HCT116 (cell line): ENCODE data around the gene CHST9. TPM values are rescaled to one million over a fixed set of nuclear protein-coding genes. Genes with fewer than 3 reads are reported as not detected.

ENCODE experiments used
- ATAC-seq: fragments of 200-7000 bp; cut with Tn5 transposase; 2 replicates; pipeline ENCODE4 v1.9.1; 2020; ENCODE audit warnings: mild to moderate bottlenecking, moderate library complexity
- BruUV-seq: library from RNA; stranded (reverse); fragments of 400-500 nt; replicated peaks from 2 replicates; lab custom pipeline; 2021; lab: Mats Ljungman, UMichigan
- CTCF ChIA-PET: fragments of 300-600 bp; sonication (Branson Sonifier 250); formaldehyde crosslinking; loops from one replicate; lab custom pipeline; 2021; ENCODE audit warnings: antibody characterized with exemption; lab: Charles Lee
- POLR2A ChIA-PET: fragments of 300-600, 350-600 bp; sonication (Branson Sonifier 250); formaldehyde crosslinking; loops from one replicate; lab custom pipeline; 2021; ENCODE audit warnings: antibody characterized with exemption; lab: Charles Lee
- RAD21 ChIA-PET, 2 experiments: fragments of 300-600 bp; sonication (Branson Sonifier 250); formaldehyde crosslinking; loops; one replicate each; lab custom pipeline; 2023; ENCODE audit warnings: low total read pairs in 2 of 2; ENCODE audit not compliant: uncharacterized antibody in 2 of 2, unreplicated experiment in 2 of 2, low non-redundant PET in 1 of 2; lab: Charles Lee
- DNase-seq: peaks from one replicate; pipeline ENCODE4 v3.0.0-alpha.2; 2010; ENCODE audit warnings: low read depth, low spot score
- H2AFZ ChIP-seq: fragments of 200-600 bp; shearing (Covaris generic), sonication (generic); 2 replicates; pipeline ENCODE4 v1.6.1; 2017; ENCODE audit warnings: low read depth, mixed run types, mixed read lengths, antibody characterized with exemption, low read length; ENCODE audit not compliant: poor library complexity, severe bottlenecking
- H3K27ac ChIP-seq: 2 replicates; pipeline ENCODE4 v1.5.1; 2012; ENCODE audit warnings: low read depth, low read length
- H3K27me3 ChIP-seq: fragments of 200-600 bp; sonication (generic); 2 replicates; pipeline ENCODE4 v1.6.1; 2016; ENCODE audit warnings: mixed run types, low read length, mixed read lengths; ENCODE audit not compliant: insufficient read depth
- H3K36me3 ChIP-seq, 2 experiments: fragments of 200-500 bp in 1 of 2; fragments of 200-600 bp in 1 of 2; sonication (Bioruptor generic) in 1 of 2; sonication (generic) in 1 of 2; 2 replicates each; pipeline versions ENCODE4 v1.5.1 to v1.6.1; 2014 to 2016; ENCODE audit warnings: low read length in 2 of 2, inconsistent platforms in 1 of 2, mixed read lengths in 1 of 2, mixed run types in 1 of 2; ENCODE audit not compliant: insufficient read depth in 2 of 2, control insufficient read depth in 1 of 2
- H3K4me1 ChIP-seq, 2 experiments: fragments of 200-600 bp in 1 of 2; sonication (generic) in 1 of 2; 2 replicates each; pipeline versions ENCODE4 v1.5.1 to v1.6.1; 2012 to 2017; ENCODE audit warnings: low read length in 2 of 2, inconsistent platforms in 1 of 2, mild to moderate bottlenecking in 1 of 2, mixed read lengths in 1 of 2, mixed run types in 1 of 2, moderate library complexity in 1 of 2; ENCODE audit not compliant: insufficient read depth in 2 of 2, control insufficient read depth in 1 of 2
- H3K4me2 ChIP-seq: fragments of 200-600 bp; sonication (generic); 2 replicates; pipeline ENCODE4 v1.6.1; 2017; ENCODE audit warnings: mixed run types, low read length, mixed read lengths
- H3K4me3 ChIP-seq, 2 experiments: fragments of 200-600 bp in 1 of 2; sonication (generic) in 1 of 2; replicated peaks in 1 of 2; 2 replicates each; pipeline ENCODE4 v1.5.1; 2011 to 2016; ENCODE audit warnings: low read length in 2 of 2, control low read depth in 1 of 2, low read depth in 1 of 2, mild to moderate bottlenecking in 1 of 2, mixed read lengths in 1 of 2, mixed run types in 1 of 2
- H3K79me2 ChIP-seq: fragments of 200-600 bp; sonication (generic); 2 replicates; pipeline ENCODE4 v1.6.1; 2017; ENCODE audit warnings: mild to moderate bottlenecking, mixed run types, low read length, moderate library complexity, mixed read lengths; ENCODE audit not compliant: insufficient read depth
- H3K9ac ChIP-seq: fragments of 200-600 bp; sonication (generic); 2 replicates; pipeline ENCODE4 v1.6.1; 2016; ENCODE audit warnings: low read length, mixed read lengths
- H3K9me2 ChIP-seq: fragments of 200-600 bp; sonication (generic), shearing (Covaris generic); 2 replicates; pipeline ENCODE4 v1.6.1; 2017; ENCODE audit warnings: mixed run types, mild to moderate bottlenecking, moderate library complexity; ENCODE audit not compliant: insufficient read depth
- H3K9me3 ChIP-seq, 2 experiments: fragments of 200-500 bp in 1 of 2; fragments of 200-600 bp in 1 of 2; sonication (Bioruptor generic) in 1 of 2; sonication (generic) in 1 of 2; 2 replicates each; pipeline ENCODE4 v1.6.1; 2014 to 2017; ENCODE audit warnings: low read length in 2 of 2, mixed read lengths in 2 of 2, inconsistent platforms in 1 of 2, low read depth in 1 of 2, mild to moderate bottlenecking in 1 of 2, mixed run types in 1 of 2, moderate library complexity in 1 of 2; ENCODE audit not compliant: control insufficient read depth in 1 of 2, insufficient read depth in 1 of 2
- H4K20me1 ChIP-seq: fragments of 200-600 bp; sonication (generic), shearing (Covaris generic); 2 replicates; pipeline ENCODE4 v1.6.1; 2017; ENCODE audit warnings: mixed run types, mild to moderate bottlenecking, moderate library complexity; ENCODE audit not compliant: insufficient read depth
- EGR1 ChIP-seq: IDR thresholded peaks from 2 replicates; pipeline ENCODE4 v1.6.1; 2012; ENCODE audit warnings: low read depth
- ELF1 ChIP-seq: IDR thresholded peaks from 2 replicates; pipeline ENCODE4 v1.6.1; 2012; ENCODE audit warnings: low read depth, borderline replicate concordance
- POLR2A ChIP-seq: IDR thresholded peaks from 2 replicates; pipeline ENCODE4 v1.7.0; 2011; ENCODE audit warnings: borderline replicate concordance; ENCODE audit not compliant: insufficient read depth, insufficient read length; ENCODE audit errors: extremely low read depth
- POLR2AphosphoS5 ChIP-seq: IDR thresholded peaks from 2 replicates; pipeline ENCODE4 v1.6.1; 2011; ENCODE audit warnings: mild to moderate bottlenecking, low read depth, low read length, moderate library complexity
- SRF ChIP-seq: IDR thresholded peaks from 2 replicates; pipeline ENCODE4 v1.6.1; 2012; ENCODE audit warnings: low read depth
- ZFX ChIP-seq: fragments of 450-650 bp; IDR thresholded peaks from 2 replicates; pipeline ENCODE4 v1.6.1; 2017
- intact Hi-C: fragments of 100-400 bp; cut with micrococcal nuclease; formaldehyde crosslinking; loops from 2 replicates; pipeline ENCODE4 v1.10.0; 2022
- total RNA-seq: library from RNA; stranded (reverse); gene quantifications from one replicate; pipeline ENCODE4 v1.2.1, GENCODE V29; 2021; ENCODE audit not compliant: unreplicated experiment
- TF ChIP-seq, protein P1 (sequence below): IDR thresholded peaks from 2 replicates; pipeline ENCODE4 v1.6.1; 2012; ENCODE audit warnings: low read depth
- TF ChIP-seq, protein P2 (sequence below): IDR thresholded peaks from 2 replicates; pipeline ENCODE4 v1.6.1; 2012

The CHST9 gene
- total RNA-seq, 1 experiment from 2014 or later = not detected

DNA sequence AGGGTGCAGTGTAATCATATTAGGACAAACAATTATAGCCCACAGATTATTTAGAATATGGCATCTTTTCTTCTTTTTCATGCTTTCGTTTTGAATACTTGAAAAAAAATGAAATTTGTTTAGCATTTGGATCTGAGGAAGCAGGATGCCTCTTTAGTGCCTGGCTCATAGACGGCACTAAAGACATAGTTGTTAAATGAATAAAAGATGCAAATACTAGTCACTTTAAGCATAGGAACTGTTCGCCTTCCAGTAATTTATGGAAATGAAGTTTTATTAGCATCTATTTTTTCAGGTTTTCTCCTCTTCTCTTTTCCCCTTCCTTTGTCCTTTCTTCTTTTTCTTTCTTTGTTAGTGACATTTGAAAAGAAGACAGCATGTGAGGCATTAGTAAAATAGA, 80.4 kb downstream of the CHST9 start:
- RAD21 ChIA-PET = no interaction called here
- no peaks in the 10 kb centered on the region for H3K36me3 ChIP-seq
- no peaks in the 10 kb centered on the region for H3K79me2 ChIP-seq
- TF ChIP-seq, protein P1, sequence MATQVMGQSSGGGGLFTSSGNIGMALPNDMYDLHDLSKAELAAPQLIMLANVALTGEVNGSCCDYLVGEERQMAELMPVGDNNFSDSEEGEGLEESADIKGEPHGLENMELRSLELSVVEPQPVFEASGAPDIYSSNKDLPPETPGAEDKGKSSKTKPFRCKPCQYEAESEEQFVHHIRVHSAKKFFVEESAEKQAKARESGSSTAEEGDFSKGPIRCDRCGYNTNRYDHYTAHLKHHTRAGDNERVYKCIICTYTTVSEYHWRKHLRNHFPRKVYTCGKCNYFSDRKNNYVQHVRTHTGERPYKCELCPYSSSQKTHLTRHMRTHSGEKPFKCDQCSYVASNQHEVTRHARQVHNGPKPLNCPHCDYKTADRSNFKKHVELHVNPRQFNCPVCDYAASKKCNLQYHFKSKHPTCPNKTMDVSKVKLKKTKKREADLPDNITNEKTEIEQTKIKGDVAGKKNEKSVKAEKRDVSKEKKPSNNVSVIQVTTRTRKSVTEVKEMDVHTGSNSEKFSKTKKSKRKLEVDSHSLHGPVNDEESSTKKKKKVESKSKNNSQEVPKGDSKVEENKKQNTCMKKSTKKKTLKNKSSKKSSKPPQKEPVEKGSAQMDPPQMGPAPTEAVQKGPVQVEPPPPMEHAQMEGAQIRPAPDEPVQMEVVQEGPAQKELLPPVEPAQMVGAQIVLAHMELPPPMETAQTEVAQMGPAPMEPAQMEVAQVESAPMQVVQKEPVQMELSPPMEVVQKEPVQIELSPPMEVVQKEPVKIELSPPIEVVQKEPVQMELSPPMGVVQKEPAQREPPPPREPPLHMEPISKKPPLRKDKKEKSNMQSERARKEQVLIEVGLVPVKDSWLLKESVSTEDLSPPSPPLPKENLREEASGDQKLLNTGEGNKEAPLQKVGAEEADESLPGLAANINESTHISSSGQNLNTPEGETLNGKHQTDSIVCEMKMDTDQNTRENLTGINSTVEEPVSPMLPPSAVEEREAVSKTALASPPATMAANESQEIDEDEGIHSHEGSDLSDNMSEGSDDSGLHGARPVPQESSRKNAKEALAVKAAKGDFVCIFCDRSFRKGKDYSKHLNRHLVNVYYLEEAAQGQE = no peak
- no peak for TF ChIP-seq SRF
- no peak for TF ChIP-seq POLR2A
- TF ChIP-seq POLR2AphosphoS5 = no peak
- TF ChIP-seq EGR1 = no peak
- TF ChIP-seq, protein P2, sequence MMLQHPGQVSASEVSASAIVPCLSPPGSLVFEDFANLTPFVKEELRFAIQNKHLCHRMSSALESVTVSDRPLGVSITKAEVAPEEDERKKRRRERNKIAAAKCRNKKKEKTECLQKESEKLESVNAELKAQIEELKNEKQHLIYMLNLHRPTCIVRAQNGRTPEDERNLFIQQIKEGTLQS = no peak
- TF ChIP-seq ELF1 = no peak
- no peak for TF ChIP-seq ZFX
- TF ChIP-seq, all 23 proteins: peak for 0
- intact Hi-C loops = no loop called here
- CTCF ChIA-PET = no interaction called here
- no peaks in the 10 kb centered on the region for H3K4me1 ChIP-seq
- H3K9me3 ChIP-seq = no peaks in the 10 kb centered on the region
- no peak for DNase-seq
- POLR2A ChIA-PET = no interaction called here
- no peaks in the 10 kb centered on the region for H3K27me3 ChIP-seq
- H3K9ac ChIP-seq = no peak overlapping the region
- no peak for ATAC-seq
- no peaks in the 10 kb centered on the region; the same call in 1 of the 2 replicates for H4K20me1 ChIP-seq
- no peak overlapping the region for H2AFZ ChIP-seq
- H3K4me2 ChIP-seq = no peak overlapping the region
- no TSS peak for BruUV-seq
- no peak overlapping the region for H3K4me3 ChIP-seq
- no peaks in the 10 kb centered on the region for H3K9me2 ChIP-seq
- no peak overlapping the region for H3K27ac ChIP-seq
